Body of pancreas (tissue), 4 donors: ENCODE measurements around the gene HMCN1.

Experiments used
- POLR2A ChIP-seq, 3 donors: fragments of 450-650 bp; IDR thresholded peaks; one replicate each; pipeline ENCODE4 v1.6.1; 2016; ENCODE audit warnings: antibody characterized with exemption in 3 of 3, mild to moderate bottlenecking in 2 of 3
- TF ChIP-seq, protein P1 (sequence below), 7 experiments: fragments of 450-650 bp in 4 of 7; fragments of 200-600 bp in 3 of 7; sonication (generic) in 3 of 7; IDR thresholded peaks; one replicate each; pipeline ENCODE4 v1.5.1; 2016 to 2019; ENCODE audit warnings: antibody characterized with exemption in 7 of 7

DNA sequence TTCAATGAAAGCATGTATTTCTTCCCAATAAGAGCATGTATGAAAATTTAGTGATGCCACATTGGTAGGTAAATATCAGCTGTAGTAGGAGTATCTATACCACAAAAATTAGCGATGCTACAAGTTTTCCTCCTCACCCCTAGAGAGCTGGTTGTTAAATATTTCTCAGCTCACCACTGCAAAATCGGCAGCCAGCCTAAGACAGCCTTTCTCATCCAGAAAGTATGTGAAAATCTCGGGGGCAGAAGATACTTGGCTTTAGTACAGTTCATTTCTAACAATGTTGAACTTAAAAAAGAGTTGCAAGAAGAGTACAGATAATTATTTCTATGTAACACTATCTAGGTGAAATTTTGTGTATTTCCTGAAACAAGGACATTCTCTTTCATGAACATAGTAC lies 405.5 kb downstream of the HMCN1 start:
- TF ChIP-seq, protein P1, sequence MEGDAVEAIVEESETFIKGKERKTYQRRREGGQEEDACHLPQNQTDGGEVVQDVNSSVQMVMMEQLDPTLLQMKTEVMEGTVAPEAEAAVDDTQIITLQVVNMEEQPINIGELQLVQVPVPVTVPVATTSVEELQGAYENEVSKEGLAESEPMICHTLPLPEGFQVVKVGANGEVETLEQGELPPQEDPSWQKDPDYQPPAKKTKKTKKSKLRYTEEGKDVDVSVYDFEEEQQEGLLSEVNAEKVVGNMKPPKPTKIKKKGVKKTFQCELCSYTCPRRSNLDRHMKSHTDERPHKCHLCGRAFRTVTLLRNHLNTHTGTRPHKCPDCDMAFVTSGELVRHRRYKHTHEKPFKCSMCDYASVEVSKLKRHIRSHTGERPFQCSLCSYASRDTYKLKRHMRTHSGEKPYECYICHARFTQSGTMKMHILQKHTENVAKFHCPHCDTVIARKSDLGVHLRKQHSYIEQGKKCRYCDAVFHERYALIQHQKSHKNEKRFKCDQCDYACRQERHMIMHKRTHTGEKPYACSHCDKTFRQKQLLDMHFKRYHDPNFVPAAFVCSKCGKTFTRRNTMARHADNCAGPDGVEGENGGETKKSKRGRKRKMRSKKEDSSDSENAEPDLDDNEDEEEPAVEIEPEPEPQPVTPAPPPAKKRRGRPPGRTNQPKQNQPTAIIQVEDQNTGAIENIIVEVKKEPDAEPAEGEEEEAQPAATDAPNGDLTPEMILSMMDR (IDR thresholded peaks at IDR 0.05): no peak
- TF ChIP-seq POLR2A (IDR thresholded peaks at IDR 0.05): no peak
